Testis (tissue), 3 donors: Measurements from ENCODE around the gene CTSE. TPM values are rescaled to one million over a fixed set of nuclear protein-coding genes. Genes with fewer than 3 reads are reported as not detected.
"Not testable (repeated sequence)": the region's sequence is repeated elsewhere in the genome, so short reads cannot be mapped to it uniquely, and the experiment has no call there.

Experiments used
- DNase-seq: peaks from one replicate; pipeline ENCODE4 v3.0.0-alpha.2; 2019
- H3K27ac ChIP-seq, 2 donors: fragments of 200-600 bp; sonication (generic); one replicate each; pipeline ENCODE4 v1.5.1; 2019
- H3K27me3 ChIP-seq: fragments of 200-600 bp; sonication (generic); one replicate; pipeline ENCODE4 v1.5.1; 2019
- H3K36me3 ChIP-seq: fragments of 200-600 bp; sonication (generic); one replicate; pipeline ENCODE4 v1.5.1; 2017; ENCODE audit warnings: low read depth; ENCODE audit errors: missing control alignments
- H3K4me1 ChIP-seq: fragments of 200-600 bp; sonication (generic); one replicate; pipeline ENCODE4 v1.5.1; 2019
- H3K4me3 ChIP-seq, 2 donors: fragments of 200-600 bp; sonication (generic); one replicate each; pipeline ENCODE4 v1.5.1; 2017 to 2019
- H3K9me3 ChIP-seq: fragments of 200-600 bp; sonication (generic); one replicate; pipeline ENCODE4 v1.5.1; 2017
- POLR2A ChIP-seq: fragments of 450-650 bp; IDR thresholded peaks from one replicate; pipeline ENCODE4 v1.6.1; 2017; ENCODE audit warnings: antibody characterized with exemption, mild to moderate bottlenecking, moderate library complexity
- WGBS, 2 donors: methylation state at CpG; one replicate each; pipeline ENCODE4 v1.1.5; 2018; 5-methylcytosine and 5-hydroxymethylcytosine counted together
- intact Hi-C: fragments of 100-400 bp; cut with DNase I; formaldehyde crosslinking; loops from one replicate; pipeline ENCODE4 v1.15.1; 2023; ENCODE audit warnings: low total_unique reads
- polyA plus RNA-seq: library from polyadenylated mRNA; stranded (reverse); fragments of 350-450 nt; fragmentation: Illumina TruSeq; extraction: RNeasy Lipid Tissue Mini Kit (QIAGEN cat#74804); gene quantifications from one replicate; pipeline ENCODE4 v1.2.3, GENCODE V29; 2014; ENCODE audit warnings: low read depth, low replicate concordance; ENCODE audit not compliant: insufficient read depth
- total RNA-seq, 2 donors: library from RNA; depleted of rRNA; stranded (reverse); fragments of >200 nt; gene quantifications; one replicate each; pipeline ENCODE4 v1.2.3, GENCODE V29; 2016
- TF ChIP-seq, protein P1 (sequence below), 3 experiments: fragments of 450-650 bp in 2 of 3; fragments of 200-600 bp in 1 of 3; sonication (generic) in 1 of 3; IDR thresholded peaks; one replicate each; pipeline ENCODE4 v1.5.1; 2016 to 2019; ENCODE audit warnings: antibody characterized with exemption in 3 of 3, mild to moderate bottlenecking in 2 of 3, moderate library complexity in 1 of 3

Gene CTSE
- total and polyA plus RNA-seq, 3 donors from 2014 or later = 0.16 to 0.98 TPM; not detected in 1

DNA sequence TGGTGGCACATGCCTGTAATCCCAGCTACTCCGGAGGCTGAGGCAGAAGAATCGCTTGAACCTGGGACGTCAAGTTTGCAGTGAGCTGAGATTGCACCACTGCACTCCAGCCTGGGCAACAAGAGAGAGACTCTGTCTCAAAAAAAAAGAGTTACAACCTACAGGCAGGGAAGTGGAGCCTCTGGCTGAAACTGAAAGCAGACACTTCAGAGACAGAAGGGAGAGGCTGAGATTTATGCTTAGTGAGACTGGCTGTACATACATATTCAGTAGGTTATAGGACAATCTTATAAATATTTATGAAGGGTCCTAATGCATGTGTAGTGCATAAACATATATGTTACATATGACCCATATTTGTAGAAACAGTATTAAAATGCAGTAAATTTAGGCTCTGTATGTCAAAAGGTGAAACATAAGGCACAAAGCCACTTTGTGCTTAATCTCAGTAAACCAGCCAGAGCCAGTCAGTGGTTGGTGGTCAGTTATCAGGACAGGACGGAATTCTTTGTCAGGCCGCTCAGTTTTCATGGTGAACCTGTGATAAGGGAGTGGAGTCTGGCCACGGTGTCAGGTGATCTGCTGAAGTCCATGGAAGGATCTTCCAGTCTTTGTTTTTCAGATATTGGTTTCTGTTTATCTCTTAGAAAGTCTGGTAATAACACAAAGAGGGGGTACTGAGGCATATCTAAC lies 42.9 kb upstream of the CTSE start:
- DNase-seq = no peak
- H3K36me3 ChIP-seq = no peaks in the 10 kb centered on the region
- no peaks in the 10 kb centered on the region for H3K4me1 ChIP-seq
- TF ChIP-seq, protein P1, sequence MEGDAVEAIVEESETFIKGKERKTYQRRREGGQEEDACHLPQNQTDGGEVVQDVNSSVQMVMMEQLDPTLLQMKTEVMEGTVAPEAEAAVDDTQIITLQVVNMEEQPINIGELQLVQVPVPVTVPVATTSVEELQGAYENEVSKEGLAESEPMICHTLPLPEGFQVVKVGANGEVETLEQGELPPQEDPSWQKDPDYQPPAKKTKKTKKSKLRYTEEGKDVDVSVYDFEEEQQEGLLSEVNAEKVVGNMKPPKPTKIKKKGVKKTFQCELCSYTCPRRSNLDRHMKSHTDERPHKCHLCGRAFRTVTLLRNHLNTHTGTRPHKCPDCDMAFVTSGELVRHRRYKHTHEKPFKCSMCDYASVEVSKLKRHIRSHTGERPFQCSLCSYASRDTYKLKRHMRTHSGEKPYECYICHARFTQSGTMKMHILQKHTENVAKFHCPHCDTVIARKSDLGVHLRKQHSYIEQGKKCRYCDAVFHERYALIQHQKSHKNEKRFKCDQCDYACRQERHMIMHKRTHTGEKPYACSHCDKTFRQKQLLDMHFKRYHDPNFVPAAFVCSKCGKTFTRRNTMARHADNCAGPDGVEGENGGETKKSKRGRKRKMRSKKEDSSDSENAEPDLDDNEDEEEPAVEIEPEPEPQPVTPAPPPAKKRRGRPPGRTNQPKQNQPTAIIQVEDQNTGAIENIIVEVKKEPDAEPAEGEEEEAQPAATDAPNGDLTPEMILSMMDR (IDR thresholded peaks at IDR 0.05) = no peak
- TF ChIP-seq POLR2A = no peak
- intact Hi-C loops = no loop called here
- no peaks in the 10 kb centered on the region for H3K9me3 ChIP-seq
- WGBS, 2 donors = 75 to 84% methylated on average over 5 of the region's 6 CpGs
- no peak overlapping the region for H3K4me3 ChIP-seq
- no peaks in the 10 kb centered on the region for H3K27me3 ChIP-seq
- H3K27ac ChIP-seq = no peak overlapping the region

DNA sequence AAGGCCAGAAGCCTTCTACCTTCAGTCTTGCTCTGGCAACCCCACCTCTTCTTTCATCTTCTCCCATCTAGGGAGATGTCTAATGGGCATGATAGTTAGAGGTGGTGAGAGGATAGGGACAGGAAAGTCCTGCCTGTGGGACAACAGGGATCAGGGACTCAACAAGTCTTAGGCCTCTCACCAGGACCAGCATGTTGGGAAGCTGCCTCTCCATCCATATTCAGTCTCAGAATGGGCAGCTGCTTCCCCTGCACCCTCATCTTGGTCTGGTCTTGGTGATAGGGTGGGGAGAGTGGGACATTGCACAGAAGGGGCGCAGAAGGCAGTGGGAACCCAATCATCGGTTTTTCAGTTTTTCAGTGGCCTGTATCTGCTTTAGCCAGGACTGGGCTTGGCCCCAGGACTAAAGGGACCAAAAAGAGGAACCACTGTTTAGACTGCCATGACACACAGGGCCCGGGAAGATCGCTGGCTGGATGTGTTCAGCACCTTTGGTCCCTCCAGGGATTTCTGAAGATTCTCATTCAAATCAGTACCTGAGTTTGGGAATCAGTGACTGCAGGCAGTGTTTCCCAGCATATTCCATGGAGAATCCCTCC lies 42.0 kb upstream of the CTSE start:
- no peak overlapping the region for H3K4me3 ChIP-seq
- TF ChIP-seq POLR2A = no peak
- TF ChIP-seq, protein P1 (IDR thresholded peaks at IDR 0.05) = no peak
- H3K36me3 ChIP-seq = no peaks in the 10 kb centered on the region
- intact Hi-C loops = no loop called here
- H3K27ac ChIP-seq = no peak overlapping the region
- no peaks in the 10 kb centered on the region for H3K27me3 ChIP-seq
- 87 to 91% methylated on average over 4 of the region's 4 CpGs for WGBS, 2 donors
- no peaks in the 10 kb centered on the region for H3K4me1 ChIP-seq
- no peaks in the 10 kb centered on the region for H3K9me3 ChIP-seq
- DNase-seq = no peak

DNA sequence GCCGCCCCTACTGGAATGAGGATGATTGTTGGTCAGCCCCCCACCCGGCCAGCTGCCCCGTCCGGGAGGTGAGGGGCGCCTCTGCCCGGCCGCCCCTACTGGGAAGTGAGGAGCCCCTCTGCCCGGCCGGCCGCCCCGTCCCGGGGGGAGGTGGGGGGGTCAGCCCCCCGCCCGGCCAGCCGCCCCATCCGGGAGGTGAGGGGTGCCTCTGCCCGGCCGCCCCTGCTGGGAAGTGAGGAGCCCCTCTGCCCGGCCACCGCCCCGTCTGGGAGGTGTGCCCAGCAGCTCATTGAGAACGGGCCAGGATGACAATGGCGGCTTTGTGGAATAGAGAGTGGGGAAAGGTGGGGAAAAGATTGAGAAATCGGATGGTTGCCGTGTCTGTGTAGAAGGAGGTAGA lies 40.8 kb upstream of the CTSE start:
- H3K4me3 ChIP-seq, DNase-seq, H3K27ac ChIP-seq, intact Hi-C loops, H3K9me3 ChIP-seq, H3K36me3 ChIP-seq, H3K27me3 ChIP-seq, H3K4me1 ChIP-seq: not testable (repeated sequence)
- WGBS, 2 donors = 81 to 85% methylated on average over 4 to 10 of the region's 25 CpGs

DNA sequence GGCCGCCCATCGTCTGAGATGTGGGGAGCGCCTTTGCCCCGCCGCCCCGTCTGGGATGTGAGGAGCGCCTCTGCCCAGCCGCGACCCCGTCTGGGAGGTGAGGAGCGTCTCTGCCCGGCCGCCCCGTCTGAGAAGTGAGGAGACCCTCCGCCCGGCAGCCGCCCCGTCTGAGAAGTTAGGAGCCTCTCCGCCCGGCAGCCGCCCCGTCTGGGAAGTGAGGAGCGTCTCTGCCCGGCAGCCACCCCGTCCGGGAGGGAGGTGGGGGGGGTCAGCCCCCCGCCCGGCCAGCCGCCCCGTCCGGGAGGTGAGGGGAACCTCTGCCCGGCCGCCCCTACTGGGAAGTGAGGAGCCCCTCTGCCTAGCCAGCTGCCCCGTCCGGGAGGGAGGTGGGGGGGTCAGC lies 40.3 kb upstream of the CTSE start:
- intact Hi-C loops, H3K36me3 ChIP-seq, DNase-seq, H3K4me1 ChIP-seq, H3K9me3 ChIP-seq, H3K27me3 ChIP-seq, H3K27ac ChIP-seq, H3K4me3 ChIP-seq: not testable (repeated sequence)
- whole genome bisulfite sequencing, 2 donors = 96% methylated on average over 26 of the region's 35 CpGs; no CpG with 5 or more reads in 1 of the 2 donors

DNA sequence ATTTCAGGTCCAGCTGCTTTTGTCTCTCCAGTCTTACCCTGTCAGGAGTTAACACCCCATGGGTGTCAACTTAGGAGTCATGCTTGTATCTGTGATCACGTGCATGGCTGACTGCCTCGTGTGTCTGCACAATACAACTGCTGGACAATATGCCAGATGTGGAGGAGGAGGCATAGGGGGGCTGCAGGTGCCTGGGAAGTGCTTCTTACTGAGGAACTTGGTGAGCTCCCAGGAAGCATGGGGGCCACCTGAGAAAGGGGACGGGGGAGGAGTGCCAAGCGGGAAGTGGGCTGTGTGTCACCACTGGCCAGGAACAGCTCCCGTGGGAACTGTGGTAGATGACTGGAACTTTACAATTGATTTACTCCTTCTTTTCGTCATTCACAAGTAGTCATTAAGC lies 38.8 kb upstream of the CTSE start:
- no peak for DNase-seq
- no peaks in the 10 kb centered on the region for H3K27me3 ChIP-seq
- no peaks in the 10 kb centered on the region for H3K36me3 ChIP-seq
- H3K9me3 ChIP-seq = no peaks in the 10 kb centered on the region
- intact Hi-C loops = no loop called here
- no peaks in the 10 kb centered on the region for H3K4me1 ChIP-seq
- H3K27ac ChIP-seq = no peak overlapping the region
- H3K4me3 ChIP-seq = no peak overlapping the region
- no peak for TF ChIP-seq POLR2A
- TF ChIP-seq, protein P1 (IDR thresholded peaks at IDR 0.05) = no peak
- 66 to 72% methylated on average over 6 of the region's 6 CpGs for WGBS, 2 donors

DNA sequence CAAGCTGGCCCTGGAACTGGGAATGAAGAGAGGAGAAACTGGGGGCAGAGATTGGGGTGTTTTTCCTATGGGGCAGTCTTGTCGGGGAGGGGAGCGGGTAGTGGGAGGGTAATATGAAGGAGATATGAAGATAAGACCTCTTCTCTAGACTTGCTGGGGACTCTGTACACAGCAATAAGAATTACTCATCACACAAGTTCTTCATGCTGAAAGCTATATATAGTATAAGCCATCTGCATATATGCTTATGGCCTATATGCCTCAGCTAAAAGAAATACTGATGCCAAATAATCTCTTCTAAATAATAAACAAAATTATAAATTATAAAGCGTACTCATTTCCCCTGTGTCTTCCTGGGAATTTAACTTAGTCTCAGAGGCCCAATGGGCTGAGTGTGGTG lies 37.1 kb upstream of the CTSE start:
- Histone ChIP-seq H3K27ac (no peak overlapping the region), H3K4me1 (no peaks in the 10 kb centered on the region), H3K36me3 (no peaks in the 10 kb centered on the region), H3K9me3 (no peaks in the 10 kb centered on the region), H3K4me3 (no peak overlapping the region), H3K27me3 (no peaks in the 10 kb centered on the region)
- WGBS, 2 donors = 95% methylated on average over 3 of the region's 3 CpGs
- DNase-seq = no peak
- intact Hi-C loops = no loop called here
- no peak for TF ChIP-seq POLR2A
- TF ChIP-seq, protein P1 (IDR thresholded peaks at IDR 0.05) = no peak
